Measurements from ENCODE around the gene PCLO. TPM values are rescaled to one million over a fixed set of nuclear protein-coding genes. Genes with fewer than 3 reads are reported as not detected.
"Not testable (repeated sequence)": the region's sequence is repeated elsewhere in the genome, so short reads cannot be mapped to it uniquely, and the experiment has no call there.

Gene PCLO
- total RNA-seq, 4 donors from 2014 or later = 1.4 to 5.8 (median 4.2) TPM

GRCh38 chr7:83038787-83039186 is 123.9 kb downstream of the PCLO start:
- TF ChIP-seq CTCF (IDR thresholded peaks at IDR 0.05) = no peak
- no peak for TF ChIP-seq POLR2A (IDR thresholded peaks at IDR 0.05)
- WGBS, 2 donors = 70 to 73% methylated on average over 1 of the region's 1 CpG
- H3K4me3 ChIP-seq (ENCODE audit: low read depth, poor library complexity, severe bottlenecking) = no peak overlapping the region
- intact Hi-C loops (cut with DNase I; ENCODE audit: low total_unique reads) = no loop called here
- no peak for DNase-seq (ENCODE audit: low spot score in 2 of 2)

- DNase-seq (ENCODE audit: low spot score in 2 of 2) = no peak
These were observed 125.8 kb downstream of the PCLO start for GRCh38 chr7:83036721-83037380.

GRCh38 chr7:83036130-83036529 is 126.6 kb downstream of the PCLO start:
- no peak for TF ChIP-seq CTCF (IDR thresholded peaks at IDR 0.05)
- TF ChIP-seq POLR2A (IDR thresholded peaks at IDR 0.05) = no peak
- WGBS, 2 donors = 24 to 32% methylated on average over 2 of the region's 2 CpGs
- no peak overlapping the region for H3K4me3 ChIP-seq (ENCODE audit: low read depth, poor library complexity, severe bottlenecking)
- intact Hi-C loops (cut with DNase I; ENCODE audit: low total_unique reads) = no loop called here
- DNase-seq (ENCODE audit: low spot score in 2 of 2) = no peak

More at GRCh38 chr7:83036721-83037380, 125.8 kb downstream of the PCLO start:
- 59 to 61% methylated on average over 3 of the region's 3 CpGs for WGBS, 2 donors
- intact Hi-C loops (cut with DNase I; ENCODE audit: low total_unique reads) = no loop called here
- no peak for TF ChIP-seq POLR2A (IDR thresholded peaks at IDR 0.05)
- TF ChIP-seq CTCF (IDR thresholded peaks at IDR 0.05) = no peak
- H3K4me3 ChIP-seq (ENCODE audit: low read depth, poor library complexity, severe bottlenecking) = no peak overlapping the region

DNA sequence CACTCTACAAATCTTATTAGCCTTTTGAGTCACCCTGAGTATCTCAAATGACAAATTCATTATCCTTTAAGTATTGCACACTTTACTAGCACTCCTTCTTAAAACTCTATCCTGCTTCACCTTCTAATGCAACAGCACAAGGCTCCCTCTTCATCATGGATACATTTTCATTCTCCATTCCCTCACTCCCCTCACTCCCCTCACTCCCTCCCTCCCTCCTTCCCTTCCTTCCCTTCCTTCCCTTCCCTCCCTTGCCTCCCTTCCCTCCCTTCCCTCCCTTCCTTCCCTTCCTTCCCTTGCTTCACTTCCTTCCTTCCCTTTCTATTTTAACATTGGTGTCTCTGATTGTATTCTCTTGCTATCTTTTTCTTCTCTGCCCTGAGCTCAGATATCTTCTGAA is 130.5 kb downstream of the PCLO start:
- intact Hi-C loops (cut with DNase I; ENCODE audit: low total_unique reads) = no loop called here
- H3K4me3 ChIP-seq (ENCODE audit: low read depth, poor library complexity, severe bottlenecking) = no peak overlapping the region
- no peak for TF ChIP-seq CTCF (IDR thresholded peaks at IDR 0.05)
- TF ChIP-seq POLR2A (IDR thresholded peaks at IDR 0.05) = no peak
- DNase-seq (ENCODE audit: low spot score in 2 of 2) = no peak

DNA sequence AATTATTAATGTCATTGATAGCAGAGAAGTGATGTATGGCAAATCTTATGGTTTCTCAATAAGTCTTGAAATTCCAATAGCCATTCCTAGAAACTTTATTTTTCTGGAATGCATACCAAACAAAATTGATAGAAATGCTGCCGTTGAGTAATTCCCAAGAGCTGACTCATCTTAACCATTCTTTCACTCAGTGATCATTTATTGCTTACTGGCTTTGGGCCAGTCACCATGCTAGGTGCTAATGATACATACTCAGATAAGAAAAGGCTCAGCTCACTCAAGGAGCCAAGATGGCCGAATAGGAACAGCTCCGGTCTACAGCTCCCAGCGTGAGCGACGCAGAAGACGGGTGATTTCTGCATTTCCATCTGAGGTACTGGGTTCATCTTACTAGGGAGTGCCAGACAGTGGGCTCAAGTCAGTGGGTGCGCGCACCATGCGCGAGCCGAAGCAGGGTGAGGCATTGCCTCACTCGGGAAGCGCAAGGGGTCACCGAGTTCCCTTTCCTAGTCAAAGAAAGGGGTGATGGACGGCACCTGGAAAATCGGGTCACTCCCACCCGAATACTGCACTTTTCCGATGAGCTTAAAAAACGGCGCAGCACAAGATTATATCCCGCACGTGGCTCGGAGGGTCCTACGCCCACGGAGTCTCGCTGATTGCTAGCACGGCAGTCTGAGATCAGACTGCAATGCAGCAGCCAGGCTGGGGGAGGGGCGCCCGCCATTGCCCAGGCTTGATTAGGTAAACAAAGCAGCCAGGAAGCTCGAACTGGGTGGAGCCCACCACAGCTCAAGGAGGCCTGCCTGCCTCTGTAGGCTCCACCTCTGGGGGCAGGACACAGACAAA is 138.6 kb downstream of the PCLO start:
- WGBS, 2 donors = 91 to 93% methylated on average over 31 of the region's 31 CpGs
- DNase-seq (ENCODE audit: low spot score in 2 of 2); intact Hi-C loops (cut with DNase I; ENCODE audit: low total_unique reads): not testable (repeated sequence)

GRCh38 chr7:83021032-83021431 is 141.7 kb downstream of the PCLO start:
- 93 to 95% methylated on average over 1 of the region's 1 CpG for WGBS, 2 donors
- no peak for DNase-seq (ENCODE audit: low spot score in 2 of 2)
- intact Hi-C loops (cut with DNase I; ENCODE audit: low total_unique reads) = no loop called here
- TF ChIP-seq CTCF (IDR thresholded peaks at IDR 0.05) (no peak), POLR2A (IDR thresholded peaks at IDR 0.05) (no peak)
- no peak overlapping the region for H3K4me3 ChIP-seq (ENCODE audit: low read depth, poor library complexity, severe bottlenecking)

More for the DNA sequence above, 138.6 kb downstream of the PCLO start:
- not testable (repeated sequence) for H3K4me3 ChIP-seq (ENCODE audit: low read depth, poor library complexity, severe bottlenecking)
